ENCODE measurements around the gene TNRC6C. TPM values are rescaled to one million over a fixed set of nuclear protein-coding genes. Genes with fewer than 3 reads are reported as not detected.

The TNRC6C gene, protein sequence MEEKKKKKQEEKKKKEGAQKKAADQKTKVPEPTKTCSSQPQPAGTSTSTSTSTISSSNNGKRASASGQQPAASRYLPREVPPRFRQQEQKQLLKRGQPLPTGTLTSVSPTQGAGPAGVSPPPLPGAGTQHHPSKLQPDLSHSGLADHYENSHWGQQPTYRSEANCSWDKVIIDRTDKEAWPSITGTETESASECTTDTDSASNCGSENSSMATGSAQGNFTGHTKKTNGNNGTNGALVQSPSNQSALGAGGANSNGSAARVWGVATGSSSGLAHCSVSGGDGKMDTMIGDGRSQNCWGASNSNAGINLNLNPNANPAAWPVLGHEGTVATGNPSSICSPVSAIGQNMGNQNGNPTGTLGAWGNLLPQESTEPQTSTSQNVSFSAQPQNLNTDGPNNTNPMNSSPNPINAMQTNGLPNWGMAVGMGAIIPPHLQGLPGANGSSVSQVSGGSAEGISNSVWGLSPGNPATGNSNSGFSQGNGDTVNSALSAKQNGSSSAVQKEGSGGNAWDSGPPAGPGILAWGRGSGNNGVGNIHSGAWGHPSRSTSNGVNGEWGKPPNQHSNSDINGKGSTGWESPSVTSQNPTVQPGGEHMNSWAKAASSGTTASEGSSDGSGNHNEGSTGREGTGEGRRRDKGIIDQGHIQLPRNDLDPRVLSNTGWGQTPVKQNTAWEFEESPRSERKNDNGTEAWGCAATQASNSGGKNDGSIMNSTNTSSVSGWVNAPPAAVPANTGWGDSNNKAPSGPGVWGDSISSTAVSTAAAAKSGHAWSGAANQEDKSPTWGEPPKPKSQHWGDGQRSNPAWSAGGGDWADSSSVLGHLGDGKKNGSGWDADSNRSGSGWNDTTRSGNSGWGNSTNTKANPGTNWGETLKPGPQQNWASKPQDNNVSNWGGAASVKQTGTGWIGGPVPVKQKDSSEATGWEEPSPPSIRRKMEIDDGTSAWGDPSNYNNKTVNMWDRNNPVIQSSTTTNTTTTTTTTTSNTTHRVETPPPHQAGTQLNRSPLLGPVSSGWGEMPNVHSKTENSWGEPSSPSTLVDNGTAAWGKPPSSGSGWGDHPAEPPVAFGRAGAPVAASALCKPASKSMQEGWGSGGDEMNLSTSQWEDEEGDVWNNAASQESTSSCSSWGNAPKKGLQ (N-terminal part only)
- 20.9 TPM for total RNA-seq

DNA sequence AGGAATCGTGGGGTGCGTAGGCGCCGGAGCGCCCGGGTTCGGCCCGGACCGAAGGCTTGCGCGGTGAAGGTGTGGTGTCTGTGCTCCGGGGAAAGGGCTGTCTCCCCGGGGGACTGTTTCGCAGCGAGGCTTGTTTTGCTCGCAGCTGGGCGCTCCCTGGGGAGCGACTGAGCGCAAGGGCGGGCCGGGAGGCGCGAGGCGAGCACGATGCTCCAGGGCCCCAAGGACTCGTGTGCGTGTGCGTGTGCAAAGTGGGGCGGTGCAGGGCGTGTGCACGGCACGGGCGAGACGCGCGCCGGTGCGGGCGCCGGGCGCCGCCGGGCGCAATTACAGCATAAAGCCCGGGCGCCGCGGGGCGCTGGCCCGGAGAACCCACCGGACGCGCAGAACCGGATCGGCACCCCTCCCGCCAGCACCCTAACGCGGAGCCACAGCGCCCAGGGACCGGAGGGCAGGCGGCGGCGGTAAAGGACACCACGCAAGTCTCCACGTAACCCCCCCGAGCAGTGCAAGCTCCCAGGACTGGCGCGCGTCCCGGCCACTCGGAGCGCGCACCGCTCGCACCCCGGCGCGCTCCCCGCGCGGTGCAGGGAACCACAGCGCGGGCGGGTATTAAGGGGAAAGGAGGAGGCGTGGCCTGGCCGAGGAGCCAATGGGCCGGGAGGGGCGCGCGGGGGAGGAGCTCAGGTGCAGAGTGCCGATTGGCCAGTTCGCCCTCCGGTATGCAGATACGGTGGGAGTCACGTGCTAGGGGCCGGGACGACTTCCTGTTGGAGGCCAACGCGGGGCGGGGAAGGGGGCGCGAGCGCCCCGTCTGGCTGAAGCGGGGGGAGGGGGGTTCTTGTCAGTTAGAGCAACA is at the start of gene TNRC6C:
TNRC6C (plus strand) TSS at position 847 of the 859 bp plus-strand sequence. CDS start 45,504 bp downstream, outside the sequence.
- DNase-seq, result peak; percentile 99

DNA sequence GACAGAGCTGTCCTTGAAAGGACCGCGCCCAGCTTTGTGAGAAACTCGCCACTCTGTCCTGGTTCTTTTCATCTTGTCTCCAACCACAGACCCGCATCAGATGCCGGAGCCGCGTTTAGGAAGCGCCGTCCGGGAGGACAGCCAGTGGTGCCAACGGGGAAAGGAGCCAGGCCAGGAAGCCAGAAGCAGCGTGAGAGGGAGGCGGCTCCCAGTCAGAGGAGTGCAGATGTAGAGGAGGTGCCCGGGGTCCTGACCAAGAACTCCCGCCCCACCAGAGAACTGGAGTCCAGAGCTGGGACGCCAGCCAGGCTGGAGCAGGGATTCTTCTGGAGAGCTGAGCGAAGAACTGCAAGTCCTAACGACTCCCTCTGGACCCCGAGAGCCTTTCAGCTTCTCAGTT is 49.3 kb upstream of the TNRC6C start:
- DNase-seq, result peak; percentile 79

DNA sequence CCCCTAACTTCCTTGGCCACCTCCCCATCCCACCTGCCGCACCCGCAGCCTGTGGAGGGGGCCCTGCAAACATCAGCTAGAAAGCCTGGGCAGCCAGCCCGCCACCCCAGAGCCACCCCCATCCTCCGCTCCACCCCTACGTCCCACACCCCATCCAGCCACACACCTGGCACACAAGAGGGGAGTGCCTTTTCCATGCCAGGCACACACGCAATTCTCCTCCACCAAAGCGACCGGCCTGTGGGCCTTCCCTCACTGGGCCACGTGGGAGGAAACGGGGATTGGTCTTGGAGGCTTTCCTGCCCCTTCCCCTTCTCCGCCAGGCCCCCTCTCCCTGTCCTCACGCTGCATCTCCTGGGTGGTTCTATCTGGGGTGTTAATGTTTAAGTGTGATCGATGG is 48.7 kb upstream of the TNRC6C start:
- DNase-seq, result no peak

GRCh38 chr17:77914385-77915254 is 43.9 kb upstream of the TNRC6C start:
- peak; percentile 96 for DNase-seq

DNA sequence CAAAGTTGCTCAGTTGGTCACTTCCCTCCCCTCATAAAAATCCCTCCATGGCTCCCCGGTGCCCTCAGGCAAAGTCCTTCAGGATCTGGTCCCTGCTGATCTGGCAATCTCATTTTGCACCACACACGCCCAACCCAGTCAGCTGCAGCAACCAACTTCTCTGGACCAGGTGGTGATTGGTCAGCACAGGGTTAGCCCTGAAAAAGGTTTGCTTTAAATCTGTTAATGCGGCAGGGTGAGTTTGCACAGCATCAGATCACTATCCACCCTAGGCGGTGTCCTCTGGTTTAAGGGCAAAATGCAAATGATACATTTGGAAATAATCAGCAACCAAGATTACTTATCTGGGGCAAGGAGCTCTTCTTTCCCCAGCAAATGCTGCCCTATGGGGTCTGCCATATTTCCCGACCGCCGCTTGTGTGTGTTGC is 42.9 kb upstream of the TNRC6C start:
- no peak for DNase-seq

DNA sequence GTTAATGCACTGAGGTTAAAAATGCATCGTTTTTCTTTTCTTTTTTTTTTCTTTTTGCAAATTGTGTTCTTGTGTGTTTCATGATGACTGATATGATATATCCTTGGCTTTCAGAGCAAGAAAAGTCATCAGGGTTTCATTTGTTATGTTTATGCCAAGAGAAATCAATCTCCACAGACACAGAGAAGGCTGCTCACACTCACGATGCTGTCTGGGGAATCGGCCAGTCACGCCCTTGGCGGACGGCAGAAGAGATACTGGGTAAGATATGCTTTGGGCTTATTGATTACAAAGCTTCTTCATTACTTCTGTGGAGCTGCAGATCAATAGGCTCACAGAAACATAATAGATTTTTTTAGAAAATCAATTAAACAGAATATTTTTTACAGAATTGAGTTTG is 42.2 kb upstream of the TNRC6C start:
- DNase-seq, result no peak

- no peak for DNase-seq
Observed at GRCh38 chr17:77916703-77917481, 41.6 kb upstream of the TNRC6C start.

- no peak for DNase-seq
Observed at GRCh38 chr17:77919276-77919675, 39.2 kb upstream of the TNRC6C start.

DNA sequence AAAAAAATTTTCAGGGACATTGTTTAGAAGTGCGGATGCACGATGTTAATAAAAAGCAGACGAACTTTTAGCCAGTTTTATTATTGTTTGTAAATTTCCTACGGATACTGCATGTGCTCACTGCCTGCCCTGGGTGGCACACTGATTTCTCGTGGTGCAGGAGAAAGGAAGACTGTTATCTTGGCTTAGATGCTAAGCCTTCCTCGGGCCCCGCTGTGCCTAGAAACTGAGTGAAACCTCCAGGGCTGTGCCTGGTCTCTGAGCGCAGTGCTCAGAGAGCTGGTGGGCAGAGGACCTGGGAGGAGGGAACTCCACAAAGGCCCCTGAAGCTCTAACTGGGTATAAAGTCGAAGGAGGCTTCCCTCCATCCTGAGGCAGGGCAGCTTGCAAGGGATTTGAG is 35.4 kb upstream of the TNRC6C start:
- no peak for DNase-seq

- DNase-seq, result no peak
Observed at GRCh38 chr17:77923776-77924513, 34.6 kb upstream of the TNRC6C start.

GRCh38 chr17:77924757-77925336 is 33.7 kb upstream of the TNRC6C start:
- peak; percentile 42 for DNase-seq

GRCh38 chr17:77925831-77926543 is 32.5 kb upstream of the TNRC6C start:
- DNase-seq, result no peak

GRCh38 chr17:77926981-77927380 is 31.5 kb upstream of the TNRC6C start:
- no peak for DNase-seq

DNA sequence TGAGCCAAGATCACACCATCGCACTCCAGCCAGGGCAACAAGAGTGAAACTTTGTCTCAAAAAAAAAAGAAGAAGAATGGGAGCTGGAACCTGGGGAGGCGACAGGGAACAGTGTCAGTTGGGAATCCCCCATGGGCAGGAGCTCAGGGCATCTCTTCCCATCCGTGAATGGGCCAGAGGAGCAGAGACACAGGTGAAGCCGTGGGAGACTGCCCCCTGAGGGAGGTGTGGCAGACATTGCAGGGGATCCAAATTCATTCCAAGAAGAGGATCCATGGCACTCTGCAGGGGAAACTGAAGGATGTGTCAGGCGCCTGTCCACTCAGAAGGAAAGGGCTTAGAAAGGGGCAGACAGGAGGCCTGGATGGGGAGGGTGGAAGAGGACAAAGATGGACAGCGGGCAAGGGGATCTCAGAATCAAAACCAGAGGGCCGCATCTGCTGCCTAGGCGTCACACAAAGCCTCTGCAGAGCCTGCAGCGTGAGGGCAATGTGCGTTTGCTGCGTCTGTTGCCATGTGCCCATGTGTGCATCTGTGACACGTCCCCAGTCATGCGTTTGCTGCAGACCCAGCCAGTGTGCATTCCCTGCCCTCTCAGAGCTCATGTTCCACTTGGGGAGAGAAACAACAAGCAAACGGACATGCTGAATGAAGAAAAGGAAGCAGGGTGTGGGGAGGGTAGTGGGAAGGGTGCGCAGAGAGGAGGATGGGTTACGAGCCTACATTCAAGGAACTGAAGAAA is 30.6 kb upstream of the TNRC6C start:
- no peak for DNase-seq

- no peak for DNase-seq
Observed at GRCh38 chr17:77928519-77929179, 29.9 kb upstream of the TNRC6C start.

GRCh38 chr17:77929180-77929564 is 29.3 kb upstream of the TNRC6C start:
- DNase-seq, result no peak

Data from tongue (tissue), 2 donors.